K562 (cell line): ENCODE results near the gene CCDC148. TPM values are rescaled to one million over a fixed set of nuclear protein-coding genes. Genes with fewer than 3 reads are reported as not detected.
A peak's percentile ranks its signal among the peaks of the same experiment; 100 is the strongest.

Experiments used
- ATAC-seq: fragments of 200-7000 bp; cut with Tn5 transposase; 3 replicates; pipeline ENCODE4 v1.9.1; 2020; ENCODE audit warnings: moderate library complexity
- BruUV-seq: library from RNA; stranded (reverse); fragments of 400-500 nt; replicated peaks from 2 replicates; lab custom pipeline; 2021; lab: Mats Ljungman, UMichigan
- CTCF ChIA-PET: fragments of 300-600 bp; formaldehyde crosslinking; extraction: SDS; loops from one replicate; lab custom pipeline; 2021; ENCODE audit warnings: low intra/inter-chr PET ratio; lab: Yijun Ruan, JAX
- POLR2A ChIA-PET: fragments of 300-600, 350-650 bp; sonication (Branson Sonifier 250); formaldehyde crosslinking; extraction: SDS; loops from one replicate; lab custom pipeline; 2021; ENCODE audit warnings: antibody characterized with exemption, inconsistent platforms; lab: Yijun Ruan, JAX
- DNase-seq, 4 experiments: peaks; one replicate each; pipeline versions ENCODE4 v3.0.0 to v3.0.0-alpha.2; 2011 to 2018; ENCODE audit warnings: low spot score in 3 of 4, mixed read lengths in 3 of 4; ENCODE audit errors: extremely low read depth in 1 of 4
- FAIRE-seq: peaks from 2 replicates; lab custom pipeline; 2011; peaks lifted over from hg19 to GRCh38; lab: Jason Lieb, UNC
- H2AFZ ChIP-seq: 2 replicates; pipeline ENCODE4 v1.6.0; 2011; ENCODE audit warnings: low read depth, low read length, control low read depth, inconsistent platforms
- H3K27ac ChIP-seq: fragments of 200-600 bp; 3 replicates; pipeline ENCODE4 v1.8.0; 2011; ENCODE audit warnings: low read depth, mild to moderate bottlenecking, control low read depth, inconsistent platforms, low read length, moderate library complexity, mixed read lengths; ENCODE audit errors: extremely low read depth
- H3K27me3 ChIP-seq, 2 experiments: fragments of 300-600 bp in 1 of 2; 2 replicates in 1 of 2; 3 replicates in 1 of 2; pipeline versions ENCODE4 v1.6.0 to v1.8.0; 2011; ENCODE audit warnings: inconsistent platforms in 2 of 2, low read length in 2 of 2, mild to moderate bottlenecking in 1 of 2, mixed read lengths in 1 of 2, moderate library complexity in 1 of 2; ENCODE audit not compliant: control insufficient read depth in 2 of 2, insufficient read depth in 2 of 2
- H3K36me3 ChIP-seq: fragments of 300-600 bp; 3 replicates; pipeline ENCODE4 v1.8.0; 2011; ENCODE audit warnings: mild to moderate bottlenecking, low read length, inconsistent platforms; ENCODE audit not compliant: control insufficient read depth, insufficient read depth
- H3K4me1 ChIP-seq, 2 experiments: fragments of 200-600 bp in 1 of 2; replicated peaks in 1 of 2; 2 replicates in 1 of 2; 3 replicates in 1 of 2; pipeline versions ENCODE4 v1.5.1 to v1.8.0; 2011; ENCODE audit warnings: inconsistent platforms in 2 of 2, low read length in 2 of 2, mild to moderate bottlenecking in 1 of 2, mixed read lengths in 1 of 2, moderate library complexity in 1 of 2; ENCODE audit not compliant: control insufficient read depth in 2 of 2, insufficient read depth in 2 of 2
- H3K4me2 ChIP-seq: 2 replicates; pipeline ENCODE4 v1.6.1; 2011; ENCODE audit warnings: low read length, control low read depth, inconsistent platforms, mixed read lengths; ENCODE audit not compliant: insufficient read depth
- H3K4me3 ChIP-seq: fragments of 200-600 bp; sonication (generic), shearing (Covaris generic); 2 replicates; pipeline ENCODE4 v1.5.1; 2016; ENCODE audit warnings: control low read depth, inconsistent platforms
- H3K79me2 ChIP-seq: fragments of 200-600 bp; 3 replicates; pipeline ENCODE4 v1.8.0; 2011; ENCODE audit warnings: low read length, inconsistent platforms; ENCODE audit not compliant: control insufficient read depth, insufficient read depth
- H3K9ac ChIP-seq, 2 experiments: 2 replicates each; pipeline versions ENCODE4 v1.6.0 to v1.6.1; 2011; ENCODE audit warnings: low read depth in 2 of 2, low read length in 2 of 2, control low read depth in 1 of 2, inconsistent platforms in 1 of 2, mild to moderate bottlenecking in 1 of 2, mixed read lengths in 1 of 2; ENCODE audit not compliant: insufficient read depth in 1 of 2
- H3K9me1 ChIP-seq: one replicate; pipeline ENCODE4 v1.6.0; 2011; ENCODE audit warnings: inconsistent platforms, mild to moderate bottlenecking, low read length, moderate library complexity; ENCODE audit not compliant: control insufficient read depth, insufficient read depth
- H3K9me3 ChIP-seq: replicated peaks from 2 replicates; pipeline ENCODE4 v1.5.1; 2011; ENCODE audit warnings: low read depth, low read length, inconsistent platforms; ENCODE audit not compliant: control insufficient read depth, insufficient read depth
- H4K20me1 ChIP-seq: replicated peaks from 2 replicates; pipeline ENCODE4 v1.6.1; 2011; ENCODE audit warnings: low read length, inconsistent platforms, mixed read lengths; ENCODE audit not compliant: control insufficient read depth, insufficient read depth
- ARID1B ChIP-seq: fragments of 450-650 bp; IDR thresholded peaks from 2 replicates; pipeline ENCODE4 v1.6.1; 2016; ENCODE audit warnings: antibody characterized with exemption, mild to moderate bottlenecking, inconsistent platforms
- CLOCK ChIP-seq: fragments of 250-450 bp; sonication (Bioruptor Pico); IDR thresholded peaks from 2 replicates; pipeline ENCODE4 v1.4.0; 2020; ENCODE audit warnings: mild to moderate bottlenecking, moderate library complexity, borderline replicate concordance
- FOXA3 ChIP-seq, 2 experiments: fragments of 450-650 bp in 1 of 2; sonication (generic) in 1 of 2; formaldehyde crosslinking; IDR thresholded peaks in 1 of 2; conservative IDR thresholded peaks in 1 of 2; 2 replicates each; pipeline versions ENCODE4 v1.4.0 to v1.8.0; 2020 to 2022; ENCODE audit warnings: mild to moderate bottlenecking in 2 of 2, missing genetic modification reagents in 1 of 2
- GABPB2 ChIP-seq: fragments of 250-450 bp; sonication (Bioruptor Pico); conservative IDR thresholded peaks from 2 replicates; pipeline ENCODE4 v1.5.1; 2021; ENCODE audit warnings: mild to moderate bottlenecking
- KLF6 ChIP-seq: fragments of 250-450 bp; sonication (Bioruptor Pico); IDR thresholded peaks from 2 replicates; pipeline ENCODE4 v1.4.0; 2020; ENCODE audit warnings: mild to moderate bottlenecking, moderate library complexity, borderline replicate concordance
- SIRT6 ChIP-seq: IDR thresholded peaks from one replicate; pipeline ENCODE4 v1.6.1; 2012; ENCODE audit warnings: low read depth, mild to moderate bottlenecking, control low read depth, inconsistent platforms, low read length, moderate library complexity
- SMARCA4 ChIP-seq: fragments of 450-650 bp; IDR thresholded peaks from 2 replicates; pipeline ENCODE4 v1.6.1; 2016
- SMARCE1 ChIP-seq: fragments of 450-650 bp; IDR thresholded peaks from 2 replicates; pipeline ENCODE4 v1.7.1; 2016; ENCODE audit warnings: mild to moderate bottlenecking
- TEAD1 ChIP-seq, 2 experiments: fragments of 450-650 bp in 1 of 2; sonication (generic) in 1 of 2; formaldehyde crosslinking; IDR thresholded peaks; 2 replicates each; pipeline versions ENCODE4 v1.4.0 to v1.8.0; 2020 to 2022; ENCODE audit warnings: mild to moderate bottlenecking in 2 of 2, missing genetic modification reagents in 1 of 2
- TEAD2 ChIP-seq: fragments of 450-650 bp; IDR thresholded peaks from 2 replicates; pipeline ENCODE4 v1.6.1; 2016; ENCODE audit warnings: missing genetic modification characterization, control low read depth, missing compliant biosample characterization
- TEAD4 ChIP-seq, 2 experiments: sonication (generic) in 1 of 2; formaldehyde crosslinking in 1 of 2; IDR thresholded peaks; 2 replicates each; pipeline versions ENCODE4 v1.6.1 to v1.8.0; 2012 to 2022; ENCODE audit warnings: borderline replicate concordance in 1 of 2, inconsistent platforms in 1 of 2, low read length in 1 of 2, mild to moderate bottlenecking in 1 of 2, missing genetic modification reagents in 1 of 2
- TRIM24 ChIP-seq, 2 experiments: fragments of 450-650 bp; IDR thresholded peaks; 2 replicates each; pipeline ENCODE4 v1.6.1; 2016
- WGBS: fragments of 100-300 bp; shearing (Covaris generic); methylation state at CpG from one replicate; pipeline ENCODE4 v1.1.6; 2016; ENCODE audit warnings: low coverage, mixed read lengths; ENCODE audit not compliant: insufficient coverage; ENCODE audit errors: missing lambda C conversion rate; 5-methylcytosine and 5-hydroxymethylcytosine counted together
- in situ Hi-C: fragments of 300-500 bp; cut with MboI; formaldehyde crosslinking; loops from 4 replicates; pipeline ENCODE4 v1.15.0; 2018; ENCODE audit warnings: inconsistent platforms, mixed read lengths
- intact Hi-C: fragments of 100-400 bp; cut with micrococcal nuclease; formaldehyde crosslinking; loops from 2 replicates; pipeline ENCODE4 v1.14.2; 2022
- polyA plus RNA-seq, 8 experiments: library from polyadenylated mRNA; depleted of rRNA in 4 of 8; stranded (reverse) in 5 of 8; unstranded in 3 of 8; fragments of >200 nt; fragmentation: Nextera tagmentation in 2 of 8; fragmentation: Illumina TruSeq in 1 of 8; extraction: Ambion mirVana in 2 of 8; extraction: Trizol in 1 of 8; gene quantifications; 2 replicates each; pipeline versions ENCODE4 v1.2.1 to v1.2.3, GENCODE V29; 2011 to 2014; ENCODE audit warnings: inconsistent platforms in 1 of 8, missing spikeins in 1 of 8
- total RNA-seq, 7 experiments: library from RNA; depleted of rRNA in 6 of 7; stranded (reverse); fragments of >200 nt in 6 of 7; fragmentation: Illumina TruSeq in 2 of 7; extraction: Trizol in 2 of 7; gene quantifications; 2 replicates each; pipeline versions ENCODE4 v1.2.1 to v1.2.3, GENCODE V29; 2011 to 2021; ENCODE audit warnings: low replicate concordance in 1 of 7
- TF ChIP-seq, protein P1 (sequence below), 2 experiments: fragments of 450-650 bp; conservative IDR thresholded peaks; 2 replicates each; pipeline ENCODE4 v1.6.1; 2017; ENCODE audit warnings: mild to moderate bottlenecking in 2 of 2, moderate library complexity in 2 of 2

CCDC148 gene
- total and polyA plus RNA-seq, 9 of the 15 experiments (the other 6 are each of a cell fraction or from before 2014, with no cell fraction given) = 0.10 to 1.4 (median 0.65) TPM

GRCh38 chr2:158502974-158503373 lies 46.4 kb upstream of the CCDC148 start:
- peak in 1 of 2 experiments; percentile 73; a peak in 2 of 4 replicates for TF ChIP-seq TEAD1 (CRISPR knock-in tag; IDR thresholded peaks at IDR 0.05)
- peak; percentile 26; the same call in 1 of the 2 replicates for TF ChIP-seq SMARCE1
- TF ChIP-seq, protein P1, sequence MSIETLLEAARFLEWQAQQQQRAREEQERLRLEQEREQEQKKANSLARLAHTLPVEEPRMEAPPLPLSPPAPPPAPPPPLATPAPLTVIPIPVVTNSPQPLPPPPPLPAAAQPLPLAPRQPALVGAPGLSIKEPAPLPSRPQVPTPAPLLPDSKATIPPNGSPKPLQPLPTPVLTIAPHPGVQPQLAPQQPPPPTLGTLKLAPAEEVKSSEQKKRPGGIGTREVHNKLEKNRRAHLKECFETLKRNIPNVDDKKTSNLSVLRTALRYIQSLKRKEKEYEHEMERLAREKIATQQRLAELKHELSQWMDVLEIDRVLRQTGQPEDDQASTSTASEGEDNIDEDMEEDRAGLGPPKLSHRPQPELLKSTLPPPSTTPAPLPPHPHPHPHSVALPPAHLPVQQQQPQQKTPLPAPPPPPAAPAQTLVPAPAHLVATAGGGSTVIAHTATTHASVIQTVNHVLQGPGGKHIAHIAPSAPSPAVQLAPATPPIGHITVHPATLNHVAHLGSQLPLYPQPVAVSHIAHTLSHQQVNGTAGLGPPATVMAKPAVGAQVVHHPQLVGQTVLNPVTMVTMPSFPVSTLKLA (conservative IDR thresholded peaks at IDR 0.05) = no peak
- peak; percentile 70; the same call in 1 of the 2 replicates for TF ChIP-seq TEAD4 (IDR thresholded peaks at IDR 0.05; ENCODE audit: low read length)
- TF ChIP-seq TEAD4 (CRISPR knock-in tag; IDR thresholded peaks at IDR 0.05; ENCODE audit: borderline replicate concordance) = no peak
- no peak for TF ChIP-seq ARID1B
- TF ChIP-seq FOXA3 (CRISPR knock-in tag; conservative IDR thresholded peaks at IDR 0.05 in 1 of 2, IDR thresholded peaks at IDR 0.05 in 1 of 2) = peak in 1 of 2 experiments; percentile 51; a peak in 2 of 4 replicates
- TF ChIP-seq SMARCA4 = no peak
- TF ChIP-seq TEAD2 (tag) = peak; percentile 88
- TF ChIP-seq GABPB2 = no peak
- no peak for TF ChIP-seq SIRT6
- TF ChIP-seq TRIM24 (IDR thresholded peaks at IDR 0.05) = no peak
- no peak for TF ChIP-seq KLF6 (CRISPR knock-in tag)
- TF ChIP-seq CLOCK = no peak
- Histone ChIP-seq H3K36me3 (peaks cover 11% of the 10 kb centered on the region), H3K27ac (no peak overlapping the region), H3K9ac (no peak overlapping the region), H3K9me1 (peaks cover 7% of the 10 kb centered on the region), H3K79me2 (peaks cover 83% of the 10 kb centered on the region), H3K9me3 (no peaks in the 10 kb centered on the region), H3K27me3 (no peaks in the 10 kb centered on the region), H3K4me2 (no peak overlapping the region), H3K4me3 (no peak overlapping the region), H4K20me1 (peaks cover 12% of the 10 kb centered on the region), H2AFZ (no peak overlapping the region), H3K4me1 (peaks cover 10 to 34% of the 10 kb centered on the region in 2 experiments)
- ChIA-PET POLR2A (interaction anchor here (1.2 to 1.3 kb wide), 2 partner anchors 9 to 13 kb away, joined by 4 to 5 read pairs; no protein-coding TSS in a partner anchor), CTCF (no interaction called here)
- in situ Hi-C loops = no loop called here
- BruUV-seq = no TSS peak
- ATAC-seq (no peak), DNase-seq (no peak), FAIRE-seq (no peak)
- WGBS = 33% methylated on average over 2 of the region's 2 CpGs
- intact Hi-C loops = no loop called here
